GM04504 (cell line): ENCODE data around the gene TGM5.
"Not testable (repeated sequence)": the region's sequence is repeated elsewhere in the genome, so short reads cannot be mapped to it uniquely, and the experiment has no call there.

Experiments
- DNase-seq: peaks from one replicate; pipeline ENCODE4 v3.0.0-alpha.2; 2012; ENCODE audit warnings: low read depth

TGM5 gene

DNA sequence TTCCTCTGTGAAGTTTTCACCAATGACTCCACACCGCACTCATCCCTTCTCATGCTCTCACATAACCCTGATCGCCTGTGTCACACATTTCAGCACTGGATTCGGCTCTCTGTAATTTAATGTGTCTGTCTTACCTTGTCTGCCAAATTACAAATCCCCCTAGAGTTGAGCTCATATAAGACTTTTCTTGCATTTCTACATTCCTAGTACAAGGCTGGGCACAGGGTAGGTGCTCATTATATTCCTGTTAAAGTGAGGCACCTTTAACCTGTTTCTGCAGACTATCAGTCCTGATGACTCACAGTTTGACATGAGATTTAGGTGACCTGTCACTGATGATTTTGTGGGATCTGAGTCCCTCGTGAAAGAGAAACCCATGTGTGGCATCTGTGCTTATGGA is 22.6 kb downstream of the TGM5 start:
- DNase-seq = no peak

GRCh38 chr15:43243020-43243645 is 23.6 kb downstream of the TGM5 start:
- no peak for DNase-seq

GRCh38 chr15:43242616-43243015 is 24.1 kb downstream of the TGM5 start:
- no peak for DNase-seq

GRCh38 chr15:43241100-43241499 is 25.6 kb downstream of the TGM5 start:
- peak; percentile 59 for DNase-seq

- no peak for DNase-seq
Measured at GRCh38 chr15:43239732-43240491, 26.8 kb downstream of the TGM5 start.

GRCh38 chr15:43238671-43239131 is 28.0 kb downstream of the TGM5 start:
- DNase-seq = no peak

GRCh38 chr15:43237842-43238470 is 28.8 kb downstream of the TGM5 start:
- no peak for DNase-seq

- no peak for DNase-seq
Measured at GRCh38 chr15:43235536-43235935, 31.2 kb downstream of the TGM5 start.

GRCh38 chr15:43232289-43232874 is 34.3 kb downstream of the TGM5 start:
- DNase-seq = no peak

GRCh38 chr15:43230640-43231115 is 36.0 kb downstream of the TGM5 start:
- DNase-seq = no peak

- no peak for DNase-seq
Measured at GRCh38 chr15:43229977-43230376, 36.8 kb downstream of the TGM5 start.

GRCh38 chr15:43226436-43227305 is 40.1 kb downstream of the TGM5 start:
- DNase-seq = no peak

DNA sequence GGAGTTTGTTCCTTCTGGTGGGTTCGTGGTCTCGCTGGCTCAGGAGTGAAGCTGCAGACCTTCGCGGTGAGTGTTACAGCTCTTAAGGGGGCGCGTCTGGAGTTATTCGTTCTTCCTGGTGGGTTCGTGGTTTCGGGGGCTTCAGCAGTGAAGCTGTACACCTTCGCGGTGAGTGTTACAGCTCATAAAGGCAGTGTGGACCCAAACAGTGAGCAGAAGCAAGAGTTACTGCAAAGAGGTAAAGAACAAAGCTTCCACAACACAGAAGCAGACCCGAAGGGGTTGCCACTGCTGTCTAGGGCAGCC is 40.8 kb downstream of the TGM5 start:
- not testable (repeated sequence) for DNase-seq

DNA sequence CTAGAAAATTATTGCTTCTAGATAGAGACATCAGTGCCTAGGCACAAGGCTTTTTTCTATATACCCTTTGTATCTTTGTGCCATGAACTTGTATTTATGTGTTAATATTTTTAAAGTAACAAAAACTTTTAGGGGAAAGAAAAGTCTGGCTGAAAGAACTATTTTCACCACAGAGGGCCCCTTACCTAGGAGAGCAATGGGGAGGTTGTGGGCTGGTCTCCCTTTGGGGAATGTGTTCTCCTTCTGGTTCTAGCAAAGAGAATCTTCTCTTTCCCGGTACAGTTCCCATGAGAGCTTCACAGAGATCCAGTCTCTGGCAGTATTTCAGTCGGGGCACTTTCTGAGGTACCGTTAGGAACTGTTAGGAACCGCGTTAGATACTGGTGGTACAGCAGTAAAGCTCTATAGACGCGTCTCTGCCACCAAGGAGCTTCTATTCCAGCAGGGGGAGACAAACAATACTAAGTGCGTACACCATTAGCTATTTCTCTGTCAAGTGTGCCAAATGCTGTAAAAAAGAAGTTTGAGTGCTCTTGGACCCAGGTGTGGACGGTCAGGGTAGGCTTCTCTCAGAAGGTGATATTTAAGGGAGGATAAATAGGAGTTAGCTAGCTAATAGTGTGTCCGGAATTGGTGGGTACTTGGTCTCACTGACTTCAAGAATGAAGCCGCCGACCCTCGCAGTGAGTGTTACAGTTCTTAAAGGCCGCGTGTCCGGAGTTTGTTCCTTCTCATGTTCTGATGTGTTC is 41.4 kb downstream of the TGM5 start:
- no peak for DNase-seq

GRCh38 chr15:43221422-43221821 is 45.3 kb downstream of the TGM5 start:
- no peak for DNase-seq

GRCh38 chr15:43220991-43221403 is 45.7 kb downstream of the TGM5 start, which contains the start of gene EPB42:
Gene EPB42, minus strand, starts transcription at chr15:43221018. Its CDS starts 193 bp downstream, at chr15:43220825.
- no peak for DNase-seq

GRCh38 chr15:43219929-43220928 is 46.5 kb downstream of the TGM5 start:
- DNase-seq = no peak

- peak; percentile 12 for DNase-seq
Measured at GRCh38 chr15:43218908-43219706, 47.6 kb downstream of the TGM5 start.

- DNase-seq = no peak
Measured at GRCh38 chr15:43215961-43216360, 50.8 kb downstream of the TGM5 start.
